GM12872 (cell line): ENCODE measurements around the gene GNL3.

Source experiments
- TF ChIP-seq, protein P1 (sequence below): IDR thresholded peaks from 3 replicates; pipeline ENCODE4 v1.5.1; 2011; ENCODE audit warnings: low read depth, mild to moderate bottlenecking, low read length, moderate library complexity; ENCODE audit not compliant: insufficient read depth

GNL3 gene

DNA sequence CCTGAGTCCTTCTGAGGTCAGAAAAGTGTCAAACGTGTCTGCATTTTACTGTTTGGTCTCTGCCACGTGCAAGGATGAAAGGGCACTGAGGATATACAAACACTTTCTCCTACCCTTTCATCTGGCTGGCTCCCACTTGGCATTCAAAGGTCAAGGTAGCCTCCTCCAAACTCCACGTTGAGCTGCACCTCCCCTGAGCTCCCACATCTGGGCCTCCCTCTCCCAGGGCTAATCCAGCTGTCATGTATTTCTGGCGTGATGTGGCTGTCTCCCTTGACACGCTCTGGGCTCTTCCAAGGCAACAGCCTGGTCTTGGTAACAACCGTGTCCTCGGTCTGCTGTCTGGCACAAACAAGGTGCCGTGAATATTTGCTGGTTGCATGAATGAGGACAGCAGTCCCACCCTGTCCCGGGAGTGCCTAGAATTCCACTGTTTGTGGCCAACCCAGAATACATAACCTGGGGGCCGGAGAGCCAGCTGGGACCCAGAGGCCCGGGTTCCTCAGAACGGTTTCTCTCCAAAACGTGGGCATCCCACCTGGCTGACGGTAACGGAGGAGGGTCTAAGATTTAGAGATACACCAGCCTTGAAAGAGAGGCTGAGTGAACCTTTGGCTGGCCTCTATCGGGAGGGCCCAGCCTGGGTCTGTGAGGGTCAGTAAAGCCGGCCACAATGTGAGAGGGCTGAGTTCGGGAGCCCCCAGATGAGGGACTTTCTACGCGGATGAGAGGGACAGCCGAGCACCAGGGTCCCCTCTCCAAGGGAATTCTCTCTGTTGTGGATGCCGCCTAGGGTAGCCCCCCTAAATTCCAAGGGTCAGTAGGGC, 19.0 kb downstream of the GNL3 start:
- TF ChIP-seq, protein P1, sequence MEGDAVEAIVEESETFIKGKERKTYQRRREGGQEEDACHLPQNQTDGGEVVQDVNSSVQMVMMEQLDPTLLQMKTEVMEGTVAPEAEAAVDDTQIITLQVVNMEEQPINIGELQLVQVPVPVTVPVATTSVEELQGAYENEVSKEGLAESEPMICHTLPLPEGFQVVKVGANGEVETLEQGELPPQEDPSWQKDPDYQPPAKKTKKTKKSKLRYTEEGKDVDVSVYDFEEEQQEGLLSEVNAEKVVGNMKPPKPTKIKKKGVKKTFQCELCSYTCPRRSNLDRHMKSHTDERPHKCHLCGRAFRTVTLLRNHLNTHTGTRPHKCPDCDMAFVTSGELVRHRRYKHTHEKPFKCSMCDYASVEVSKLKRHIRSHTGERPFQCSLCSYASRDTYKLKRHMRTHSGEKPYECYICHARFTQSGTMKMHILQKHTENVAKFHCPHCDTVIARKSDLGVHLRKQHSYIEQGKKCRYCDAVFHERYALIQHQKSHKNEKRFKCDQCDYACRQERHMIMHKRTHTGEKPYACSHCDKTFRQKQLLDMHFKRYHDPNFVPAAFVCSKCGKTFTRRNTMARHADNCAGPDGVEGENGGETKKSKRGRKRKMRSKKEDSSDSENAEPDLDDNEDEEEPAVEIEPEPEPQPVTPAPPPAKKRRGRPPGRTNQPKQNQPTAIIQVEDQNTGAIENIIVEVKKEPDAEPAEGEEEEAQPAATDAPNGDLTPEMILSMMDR, result no peak

DNA sequence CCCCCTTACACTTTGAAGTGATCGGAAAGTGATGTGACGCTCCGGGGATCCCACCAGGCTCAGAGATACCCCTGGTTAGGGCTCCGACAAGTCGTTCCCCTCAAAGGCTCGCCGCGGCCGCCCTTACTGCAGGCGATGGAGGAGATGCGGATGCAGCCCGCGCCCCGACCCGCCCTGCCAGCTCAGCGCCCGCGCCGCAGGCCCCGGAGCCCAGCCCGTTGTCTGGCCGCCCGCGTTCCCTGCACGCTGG, 19.5 kb downstream of the GNL3 start:
- TF ChIP-seq, protein P1, result no peak

DNA sequence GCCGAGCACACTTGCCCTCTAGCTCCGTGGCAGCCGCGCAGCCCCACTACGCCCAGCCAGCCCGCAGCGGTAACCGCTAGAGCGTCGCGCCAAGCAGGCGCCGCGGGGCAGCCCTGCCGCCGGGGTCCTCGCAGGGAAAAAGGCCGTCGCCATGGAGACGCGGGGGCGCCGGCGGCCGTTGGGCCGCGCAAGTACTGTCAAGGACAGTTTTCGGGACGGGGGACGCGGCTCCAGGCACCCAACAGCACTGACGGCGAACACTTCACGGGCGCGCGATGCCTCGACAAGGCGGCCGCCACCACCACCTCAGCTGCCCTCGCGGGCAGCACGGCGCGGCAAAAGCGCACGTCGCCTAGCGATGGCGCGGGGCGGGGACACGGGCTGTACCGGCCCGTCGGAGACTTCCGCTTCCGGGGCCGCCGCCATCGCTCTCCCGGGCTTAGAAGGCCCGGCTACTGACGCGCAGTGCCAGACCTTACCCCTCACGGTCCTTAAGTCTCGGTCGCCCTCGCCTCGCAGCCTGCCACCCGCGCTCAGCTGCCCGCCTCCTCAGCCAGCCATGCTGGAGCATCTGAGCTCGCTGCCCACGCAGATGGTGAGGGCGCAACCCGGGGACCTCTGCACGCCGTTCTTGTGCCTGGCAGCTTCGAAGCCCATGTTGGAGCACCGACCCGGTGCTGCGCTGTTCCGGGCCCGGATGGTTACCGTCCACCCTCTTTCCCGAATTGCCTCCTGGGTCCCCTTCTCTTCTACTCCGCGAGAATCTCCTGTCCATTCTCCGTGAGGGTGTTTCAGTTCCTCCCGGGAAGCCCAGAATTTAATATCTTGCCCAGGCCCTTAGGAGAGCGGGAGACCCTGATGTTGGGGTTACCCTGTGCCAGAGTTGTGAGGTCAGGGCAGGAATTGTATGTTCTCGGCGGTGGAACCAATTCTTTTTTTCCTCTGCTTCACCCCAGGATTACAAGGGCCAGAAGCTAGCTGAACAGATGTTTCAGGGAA, 20.2 kb downstream of the GNL3 start, which contains the start of the genes GLT8D1 and SPCS1:
TSS of gene GLT8D1 (minus strand) at position 104 of the 999 bp plus-strand sequence. CDS start 5,331 bp downstream, outside the sequence.
TSS of gene SPCS1 (plus strand) at position 419 of the 999 bp plus-strand sequence. CDS start at position 560, 141 bp downstream.
- TF ChIP-seq, protein P1, result no peak

DNA sequence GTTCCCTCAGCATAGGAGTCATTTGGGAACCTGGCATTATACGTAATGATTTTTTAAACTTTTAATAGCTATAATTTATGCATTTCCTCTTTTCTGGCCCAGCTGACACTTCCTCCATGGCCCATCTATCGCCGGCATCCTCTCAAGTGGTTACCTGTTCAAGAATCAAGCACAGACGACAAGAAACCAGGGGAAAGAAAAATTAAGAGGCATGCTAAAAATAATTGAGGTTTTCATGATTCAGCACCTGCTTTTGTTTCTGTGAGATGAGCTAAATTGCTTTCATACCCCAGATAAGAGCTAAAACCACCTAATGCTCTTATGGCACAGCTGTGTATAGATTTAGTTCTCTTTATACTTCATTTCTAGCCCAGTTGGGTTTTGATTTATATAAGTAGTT, 21.8 kb downstream of the GNL3 start:
- TF ChIP-seq, protein P1, result no peak

DNA sequence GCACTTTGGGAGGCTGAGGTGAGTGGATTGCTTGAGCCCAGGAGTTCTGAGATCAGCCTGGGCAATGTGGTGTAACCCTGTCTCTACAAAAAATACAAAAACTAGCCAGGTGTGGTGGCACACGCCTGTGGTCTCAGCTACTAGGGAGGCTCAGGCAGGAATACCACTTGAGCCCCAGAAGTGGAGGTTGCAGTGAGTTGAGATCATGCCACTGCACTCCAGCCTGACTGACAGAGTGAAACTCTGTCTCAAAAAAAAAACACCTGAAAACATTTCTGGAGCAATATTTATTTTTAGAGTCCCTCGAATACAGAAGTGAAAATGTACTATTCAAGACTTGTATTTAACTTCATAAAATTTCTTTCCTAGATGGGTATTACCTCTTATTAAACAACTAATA, 24.7 kb downstream of the GNL3 start:
- TF ChIP-seq, protein P1, result no peak

DNA sequence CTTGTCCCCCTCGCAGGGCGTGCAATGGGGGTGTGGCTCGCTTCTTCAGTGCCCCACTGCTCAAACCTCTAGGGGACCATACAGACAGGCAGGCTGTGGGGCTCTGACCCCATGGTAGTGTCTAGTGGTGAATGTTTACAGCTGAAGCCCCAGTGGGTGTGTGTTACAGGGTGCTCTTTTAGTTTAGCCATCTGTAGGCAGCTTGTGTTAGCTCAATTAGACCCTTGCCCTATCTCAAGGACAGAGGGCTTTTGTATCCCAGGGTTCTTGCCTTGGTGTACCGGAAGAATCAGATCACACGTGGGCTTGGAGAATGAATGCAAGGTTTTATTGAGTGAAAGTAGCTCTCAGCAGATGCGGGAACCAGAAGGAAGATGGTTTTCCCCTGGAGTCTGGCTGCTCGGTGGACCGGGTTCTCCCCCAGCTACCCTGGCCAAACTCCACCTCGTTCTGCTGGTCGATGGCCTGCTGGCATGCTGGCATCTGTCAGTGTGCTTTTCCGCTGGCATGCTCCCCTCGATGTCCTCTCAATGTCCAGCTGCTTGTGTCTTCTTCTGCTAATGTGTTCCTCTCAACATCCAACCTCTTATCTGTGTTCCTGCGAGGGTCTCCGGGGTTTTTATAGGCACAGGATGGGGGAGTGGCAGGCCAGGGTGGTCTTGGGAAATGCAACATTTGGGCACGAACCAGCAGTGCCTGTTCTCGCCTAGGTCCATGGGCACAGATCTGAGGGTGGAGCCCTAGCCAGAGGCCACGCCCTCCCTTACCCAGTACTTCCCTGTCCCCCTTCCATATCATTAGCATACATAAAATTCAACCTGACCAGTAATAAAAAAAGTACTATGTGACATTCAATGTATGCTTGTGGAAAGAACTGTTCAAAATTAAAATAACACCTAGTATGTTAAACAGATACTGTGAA, 26.7 kb downstream of the GNL3 start:
- TF ChIP-seq, protein P1, result no peak
